Lower leg skin (tissue), 3 donors: ENCODE measurements around the gene TEFM.

ENCODE experiments used
- POLR2A ChIP-seq, 2 donors: fragments of 450-650 bp; IDR thresholded peaks; one replicate each; pipeline ENCODE4 v1.6.1; 2016 to 2017; ENCODE audit warnings: antibody characterized with exemption in 2 of 2, mild to moderate bottlenecking in 1 of 2, moderate library complexity in 1 of 2
- TF ChIP-seq, protein P1 (sequence below), 3 donors: fragments of 450-650 bp; IDR thresholded peaks; one replicate each; pipeline ENCODE4 v1.5.1; 2016; ENCODE audit warnings: antibody characterized with exemption in 3 of 3, mild to moderate bottlenecking in 3 of 3, moderate library complexity in 2 of 3

GRCh38 chr17:30924341-30924740 lies 18.3 kb upstream of the TEFM start:
- TF ChIP-seq, protein P1, sequence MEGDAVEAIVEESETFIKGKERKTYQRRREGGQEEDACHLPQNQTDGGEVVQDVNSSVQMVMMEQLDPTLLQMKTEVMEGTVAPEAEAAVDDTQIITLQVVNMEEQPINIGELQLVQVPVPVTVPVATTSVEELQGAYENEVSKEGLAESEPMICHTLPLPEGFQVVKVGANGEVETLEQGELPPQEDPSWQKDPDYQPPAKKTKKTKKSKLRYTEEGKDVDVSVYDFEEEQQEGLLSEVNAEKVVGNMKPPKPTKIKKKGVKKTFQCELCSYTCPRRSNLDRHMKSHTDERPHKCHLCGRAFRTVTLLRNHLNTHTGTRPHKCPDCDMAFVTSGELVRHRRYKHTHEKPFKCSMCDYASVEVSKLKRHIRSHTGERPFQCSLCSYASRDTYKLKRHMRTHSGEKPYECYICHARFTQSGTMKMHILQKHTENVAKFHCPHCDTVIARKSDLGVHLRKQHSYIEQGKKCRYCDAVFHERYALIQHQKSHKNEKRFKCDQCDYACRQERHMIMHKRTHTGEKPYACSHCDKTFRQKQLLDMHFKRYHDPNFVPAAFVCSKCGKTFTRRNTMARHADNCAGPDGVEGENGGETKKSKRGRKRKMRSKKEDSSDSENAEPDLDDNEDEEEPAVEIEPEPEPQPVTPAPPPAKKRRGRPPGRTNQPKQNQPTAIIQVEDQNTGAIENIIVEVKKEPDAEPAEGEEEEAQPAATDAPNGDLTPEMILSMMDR (IDR thresholded peaks at IDR 0.05): no peak
- TF ChIP-seq POLR2A (IDR thresholded peaks at IDR 0.05): no peak
